Cardiac fibroblast (primary cell): ENCODE results near the gene TTC3.

Experiments
- DNase-seq, 2 donors: peaks; one replicate each; pipeline versions ENCODE4 v3.0.0 to v3.0.0-alpha.2; 2010; ENCODE audit warnings: low read depth in 2 of 2
- H3K4me3 ChIP-seq, 2 donors: replicated peaks in 1 of 2; 1 replicate in 1 of 2; 2 replicates in 1 of 2; pipeline ENCODE4 v1.5.1; 2011; ENCODE audit warnings: low read depth in 2 of 2, low read length in 2 of 2, mild to moderate bottlenecking in 2 of 2, moderate library complexity in 1 of 2
- TF ChIP-seq, protein P1 (sequence below): IDR thresholded peaks from one replicate; pipeline ENCODE4 v1.5.1; 2011; ENCODE audit warnings: low read depth, mild to moderate bottlenecking, low read length, inconsistent platforms

Gene TTC3

GRCh38 chr21:37059181-37059580 is 13.9 kb upstream of the TTC3 start:
- DNase-seq, result no peak
- TF ChIP-seq, protein P1, sequence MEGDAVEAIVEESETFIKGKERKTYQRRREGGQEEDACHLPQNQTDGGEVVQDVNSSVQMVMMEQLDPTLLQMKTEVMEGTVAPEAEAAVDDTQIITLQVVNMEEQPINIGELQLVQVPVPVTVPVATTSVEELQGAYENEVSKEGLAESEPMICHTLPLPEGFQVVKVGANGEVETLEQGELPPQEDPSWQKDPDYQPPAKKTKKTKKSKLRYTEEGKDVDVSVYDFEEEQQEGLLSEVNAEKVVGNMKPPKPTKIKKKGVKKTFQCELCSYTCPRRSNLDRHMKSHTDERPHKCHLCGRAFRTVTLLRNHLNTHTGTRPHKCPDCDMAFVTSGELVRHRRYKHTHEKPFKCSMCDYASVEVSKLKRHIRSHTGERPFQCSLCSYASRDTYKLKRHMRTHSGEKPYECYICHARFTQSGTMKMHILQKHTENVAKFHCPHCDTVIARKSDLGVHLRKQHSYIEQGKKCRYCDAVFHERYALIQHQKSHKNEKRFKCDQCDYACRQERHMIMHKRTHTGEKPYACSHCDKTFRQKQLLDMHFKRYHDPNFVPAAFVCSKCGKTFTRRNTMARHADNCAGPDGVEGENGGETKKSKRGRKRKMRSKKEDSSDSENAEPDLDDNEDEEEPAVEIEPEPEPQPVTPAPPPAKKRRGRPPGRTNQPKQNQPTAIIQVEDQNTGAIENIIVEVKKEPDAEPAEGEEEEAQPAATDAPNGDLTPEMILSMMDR, result no peak
- H3K4me3 ChIP-seq, result no peak overlapping the region

DNA sequence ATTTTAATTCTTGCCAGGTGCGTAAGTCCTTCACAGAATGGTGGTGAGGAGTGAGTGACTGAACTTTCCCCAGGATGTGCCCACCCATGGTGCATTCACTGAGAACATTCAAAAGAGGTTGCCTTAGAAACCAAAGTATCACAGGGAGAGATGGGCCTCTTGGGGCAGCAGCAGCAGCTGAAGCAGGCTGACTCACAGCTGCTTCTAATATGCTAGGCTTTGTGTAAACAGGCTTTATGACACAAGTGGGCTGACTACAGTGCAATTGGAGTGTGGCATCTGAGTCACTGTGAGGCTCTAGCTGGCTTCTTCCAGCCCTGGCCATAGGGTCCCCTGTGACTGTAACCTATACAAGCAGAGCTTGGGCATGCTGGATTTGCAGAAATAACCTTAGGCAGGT is 12.8 kb upstream of the TTC3 start:
- peak; percentile 94 to 97 for DNase-seq
- no peak overlapping the region for H3K4me3 ChIP-seq
- TF ChIP-seq, protein P1, result no peak

- DNase-seq, result peak; percentile 60 to 74
- no peak overlapping the region for H3K4me3 ChIP-seq
- TF ChIP-seq, protein P1, result no peak
Observed at GRCh38 chr21:37061926-37062592, 11.0 kb upstream of the TTC3 start.

DNA sequence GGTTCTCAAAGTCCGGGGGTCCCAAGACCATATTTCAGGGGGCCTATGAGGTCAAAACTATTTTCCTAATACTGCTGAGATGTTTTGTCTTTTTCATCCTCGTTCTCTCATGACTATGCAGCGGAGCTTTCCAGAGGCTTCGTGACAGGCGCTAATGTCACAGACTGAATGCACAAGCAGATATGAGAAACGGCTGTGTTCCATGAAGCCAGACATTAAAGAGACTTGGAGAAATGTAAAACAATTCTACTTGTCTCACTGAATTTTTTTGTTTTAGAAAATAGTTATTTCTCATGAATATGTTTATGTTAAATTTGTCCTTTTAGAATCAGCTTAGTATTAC is 10.5 kb upstream of the TTC3 start:
- no peak overlapping the region for H3K4me3 ChIP-seq
- DNase-seq, result no peak
- TF ChIP-seq, protein P1, result no peak

DNA sequence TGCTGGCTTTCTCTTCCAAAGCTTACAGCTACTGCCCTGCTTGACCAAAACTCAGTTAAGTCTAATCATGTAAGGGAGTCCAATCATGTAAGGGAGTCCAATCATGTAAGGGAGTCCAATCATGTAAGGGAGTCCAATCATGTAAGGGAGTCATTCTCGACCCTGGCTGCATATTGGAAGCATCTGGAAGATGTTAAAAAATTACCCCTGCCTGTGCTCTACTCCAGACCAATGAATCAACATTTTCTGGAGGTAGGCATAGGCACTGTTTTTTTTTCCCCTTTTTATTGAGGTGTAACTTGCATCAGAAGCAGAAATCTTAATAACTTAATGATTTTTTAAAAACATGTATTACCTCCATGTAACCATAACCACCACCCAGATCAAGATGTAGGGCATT is 9.6 kb upstream of the TTC3 start:
- no peak overlapping the region for H3K4me3 ChIP-seq
- no peak for DNase-seq
- TF ChIP-seq, protein P1, result no peak

DNA sequence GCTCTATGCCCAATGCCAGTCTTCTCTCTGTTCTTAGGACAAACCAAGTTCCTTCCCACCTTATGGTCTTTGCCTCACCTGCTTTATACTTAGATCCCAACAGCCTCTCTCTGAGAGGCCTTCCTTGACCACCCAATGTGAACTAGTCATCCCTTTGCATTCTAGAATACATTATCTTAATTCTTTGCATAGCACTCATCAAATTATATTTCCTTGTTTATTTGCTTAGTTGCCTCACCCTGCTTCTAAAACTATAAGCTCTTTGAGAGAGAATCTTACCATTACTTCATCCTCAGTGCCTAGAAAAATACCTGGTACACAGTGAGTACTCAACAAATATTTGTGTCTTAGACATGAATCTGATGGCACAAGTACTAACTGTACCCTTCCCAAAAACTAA is 8.2 kb upstream of the TTC3 start:
- DNase-seq, result no peak
- TF ChIP-seq, protein P1, result no peak
- no peak overlapping the region for H3K4me3 ChIP-seq
